ENCODE measurements around the gene CBL.

CBL gene

DNA sequence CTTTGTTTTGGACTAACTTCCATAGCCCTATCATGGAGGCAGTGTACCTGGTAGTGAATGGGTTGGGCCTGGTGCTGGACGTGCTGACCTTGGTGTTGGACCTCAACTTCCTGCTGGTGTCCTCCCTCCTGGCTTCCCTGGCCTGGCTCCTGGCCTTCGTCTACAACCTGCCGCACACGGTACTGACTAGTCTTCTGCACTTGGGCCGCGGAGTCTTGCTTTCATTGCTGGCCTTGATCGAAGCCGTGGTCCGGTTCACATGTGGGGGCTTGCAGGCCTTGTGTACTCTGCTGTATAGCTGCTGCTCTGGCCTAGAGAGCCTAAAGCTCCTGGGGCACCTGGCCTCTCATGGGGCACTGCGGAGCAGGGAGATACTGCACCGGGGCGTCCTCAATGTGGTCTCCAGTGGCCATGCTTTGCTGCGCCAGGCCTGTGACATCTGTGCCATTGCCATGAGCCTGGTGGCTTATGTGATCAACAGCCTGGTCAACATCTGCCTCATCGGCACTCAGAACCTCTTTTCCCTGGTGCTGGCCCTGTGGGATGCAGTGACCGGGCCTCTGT, 129.0 kb downstream of the CBL start:
- peak; percentile 30 for DNase-seq

DNA sequence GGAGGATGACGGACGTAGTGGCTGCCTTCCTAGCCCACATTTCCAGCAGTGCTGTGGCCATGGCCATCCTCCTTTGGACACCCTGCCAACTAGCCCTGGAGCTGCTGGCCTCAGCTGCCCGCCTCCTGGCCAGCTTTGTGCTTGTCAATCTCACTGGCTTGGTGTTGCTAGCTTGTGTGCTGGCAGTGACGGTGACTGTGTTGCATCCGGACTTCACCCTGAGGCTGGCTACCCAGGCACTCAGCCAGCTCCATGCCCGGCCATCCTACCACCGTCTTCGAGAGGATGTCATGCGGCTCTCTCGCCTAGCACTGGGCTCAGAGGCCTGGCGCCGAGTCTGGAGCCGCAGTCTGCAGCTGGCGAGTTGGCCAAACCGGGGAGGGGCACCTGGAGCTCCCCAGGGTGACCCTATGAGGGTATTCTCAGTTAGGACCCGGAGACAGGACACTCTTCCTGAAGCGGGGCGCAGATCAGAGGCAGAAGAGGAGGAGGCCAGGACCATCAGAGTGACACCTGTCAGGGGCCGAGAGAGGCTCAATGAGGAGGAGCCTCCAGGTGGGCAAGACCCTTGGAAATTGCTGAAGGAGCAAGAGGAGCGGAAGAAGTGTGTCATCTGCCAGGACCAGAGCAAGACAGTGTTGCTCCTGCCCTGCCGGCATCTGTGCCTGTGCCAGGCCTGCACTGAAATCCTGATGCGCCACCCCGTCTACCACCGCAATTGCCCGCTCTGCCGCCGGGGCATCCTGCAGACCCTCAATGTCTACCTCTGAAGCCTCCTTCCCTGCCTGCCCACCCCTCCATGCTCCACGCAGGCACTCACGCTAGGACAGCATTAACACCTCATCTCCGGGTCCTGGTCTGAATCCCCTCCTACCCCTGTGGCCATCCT, 129.8 kb downstream of the CBL start:
- DNase-seq: no peak

DNA sequence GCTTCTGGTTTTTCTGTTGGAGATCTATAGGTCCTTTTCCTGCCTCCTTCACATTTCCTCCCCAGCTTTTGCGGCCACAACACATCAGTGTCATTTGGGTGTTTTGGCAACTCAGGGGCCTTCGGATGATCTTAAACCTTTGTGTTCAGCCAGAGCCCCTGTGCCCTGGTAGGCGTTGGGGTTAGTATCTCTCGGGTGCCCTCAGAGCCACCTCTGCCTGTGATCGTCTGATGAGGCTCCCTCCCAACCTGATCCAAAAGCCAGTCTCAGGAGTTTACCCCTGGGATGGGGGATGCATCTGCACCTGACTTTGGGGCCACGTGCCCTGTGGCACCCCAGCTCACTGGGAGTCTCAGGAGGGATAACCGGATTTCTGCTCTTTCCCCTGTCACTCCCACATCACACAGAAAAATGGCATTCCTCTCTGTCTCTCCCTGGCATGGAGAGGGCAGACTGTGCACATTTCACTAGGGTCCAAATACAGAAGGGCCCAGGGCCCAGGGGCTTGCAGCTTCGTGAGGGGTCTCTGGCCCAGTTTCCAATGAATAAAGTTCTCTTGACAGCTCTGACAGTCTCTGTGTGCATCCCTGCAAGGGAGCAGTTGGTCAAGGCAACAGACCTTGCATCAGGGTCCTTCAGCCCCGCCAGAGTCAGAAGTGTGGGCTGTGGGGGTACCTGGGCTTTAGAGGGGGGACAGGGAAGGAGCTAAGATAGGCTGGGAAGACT, 130.8 kb downstream of the CBL start:
- no peak for DNase-seq

DNA sequence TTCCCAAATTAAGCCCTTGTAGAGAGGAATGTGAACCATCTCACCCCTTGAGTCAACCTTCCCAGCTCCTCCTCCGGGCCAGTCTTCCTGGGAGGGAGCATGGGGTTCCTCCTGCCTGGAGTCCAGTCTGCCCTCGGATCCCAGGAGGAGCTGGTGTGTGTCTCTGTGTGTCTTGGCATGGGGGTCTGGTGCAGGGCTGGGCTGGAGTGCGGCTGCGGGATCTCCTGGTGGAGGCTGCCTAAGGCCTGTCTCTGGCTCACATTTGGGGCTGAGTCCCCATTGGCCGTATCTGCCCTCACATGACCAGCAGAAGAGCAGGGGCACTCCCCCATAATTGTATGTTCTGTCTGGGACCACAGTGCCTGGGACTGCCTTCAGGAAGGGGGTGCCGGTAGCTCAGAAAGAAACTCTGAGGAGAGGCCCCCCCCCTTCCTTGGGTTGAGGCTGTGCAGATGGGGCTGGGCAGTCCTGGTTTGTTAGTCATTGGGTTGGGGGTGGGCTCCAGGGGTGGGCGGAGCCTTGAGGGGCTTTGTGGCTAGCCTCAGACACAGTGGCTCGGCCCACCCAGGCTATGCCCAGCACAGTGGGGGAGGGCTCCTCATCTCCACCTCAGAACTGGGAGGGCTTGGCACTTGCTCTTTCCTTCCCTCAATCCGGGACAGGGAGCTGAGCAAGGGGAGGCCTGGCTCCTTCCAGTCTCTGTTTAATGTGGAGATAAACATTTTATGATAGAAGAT, 131.6 kb downstream of the CBL start:
- peak; percentile 86 for DNase-seq

DNA sequence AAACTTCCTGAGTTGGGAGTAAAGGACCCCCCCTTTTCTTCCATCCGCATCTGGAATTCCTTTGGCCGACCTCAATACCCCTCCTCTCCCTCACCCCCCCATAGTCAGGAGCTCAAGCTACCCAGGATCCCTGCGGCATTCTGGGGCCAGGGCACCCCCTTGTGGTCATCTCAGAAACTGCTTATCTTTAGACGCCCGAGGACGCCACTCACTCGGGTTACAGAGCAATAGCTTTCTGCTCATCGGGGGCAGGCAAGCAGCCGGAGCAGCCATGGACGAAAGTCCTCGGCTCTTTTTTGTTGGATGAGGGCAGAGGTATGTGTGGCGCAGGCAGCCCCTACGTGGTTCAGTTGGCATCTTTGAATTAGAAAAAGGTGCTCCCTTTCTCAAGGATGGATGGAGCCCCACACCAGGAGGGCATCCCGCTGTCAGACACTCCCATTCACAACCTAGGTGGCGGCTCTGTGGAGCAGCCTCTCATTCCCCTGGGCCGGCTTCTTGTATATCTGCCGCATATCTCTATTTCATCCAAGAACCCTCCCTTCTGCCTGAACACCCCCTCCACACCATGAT, 132.3 kb downstream of the CBL start:
- peak; percentile 87 for DNase-seq

DNA sequence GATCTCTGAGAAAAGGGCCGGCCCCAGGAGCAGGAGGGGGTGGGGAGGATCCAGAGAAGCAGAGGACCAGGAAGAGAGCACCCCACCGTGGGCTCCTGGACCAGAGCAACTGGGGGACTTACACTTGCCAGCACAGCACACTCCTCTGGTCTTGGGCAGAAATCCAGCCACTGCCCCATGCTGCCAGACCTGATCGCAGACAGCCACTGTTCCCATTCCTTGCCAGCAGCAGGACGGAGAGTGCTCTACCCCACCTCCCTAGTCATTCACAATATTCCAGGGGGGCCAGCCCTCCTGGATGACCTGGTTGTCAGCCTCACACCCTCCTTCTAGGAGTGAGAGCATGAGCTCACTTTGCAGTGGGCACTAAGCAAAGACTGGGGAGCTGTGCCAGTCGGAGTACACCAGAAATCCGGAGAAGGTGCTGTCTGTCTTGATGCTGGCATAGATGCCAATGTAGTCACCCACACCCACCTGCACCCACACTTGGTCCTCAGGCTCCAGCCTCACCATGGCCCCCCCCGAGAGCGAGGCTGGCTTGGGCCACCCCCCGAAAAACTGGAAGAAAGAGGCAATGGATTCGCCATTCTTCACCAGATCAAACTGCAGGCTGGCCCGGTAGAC, 132.9 kb downstream of the CBL start:
- DNase-seq: peak; percentile 45

DNA sequence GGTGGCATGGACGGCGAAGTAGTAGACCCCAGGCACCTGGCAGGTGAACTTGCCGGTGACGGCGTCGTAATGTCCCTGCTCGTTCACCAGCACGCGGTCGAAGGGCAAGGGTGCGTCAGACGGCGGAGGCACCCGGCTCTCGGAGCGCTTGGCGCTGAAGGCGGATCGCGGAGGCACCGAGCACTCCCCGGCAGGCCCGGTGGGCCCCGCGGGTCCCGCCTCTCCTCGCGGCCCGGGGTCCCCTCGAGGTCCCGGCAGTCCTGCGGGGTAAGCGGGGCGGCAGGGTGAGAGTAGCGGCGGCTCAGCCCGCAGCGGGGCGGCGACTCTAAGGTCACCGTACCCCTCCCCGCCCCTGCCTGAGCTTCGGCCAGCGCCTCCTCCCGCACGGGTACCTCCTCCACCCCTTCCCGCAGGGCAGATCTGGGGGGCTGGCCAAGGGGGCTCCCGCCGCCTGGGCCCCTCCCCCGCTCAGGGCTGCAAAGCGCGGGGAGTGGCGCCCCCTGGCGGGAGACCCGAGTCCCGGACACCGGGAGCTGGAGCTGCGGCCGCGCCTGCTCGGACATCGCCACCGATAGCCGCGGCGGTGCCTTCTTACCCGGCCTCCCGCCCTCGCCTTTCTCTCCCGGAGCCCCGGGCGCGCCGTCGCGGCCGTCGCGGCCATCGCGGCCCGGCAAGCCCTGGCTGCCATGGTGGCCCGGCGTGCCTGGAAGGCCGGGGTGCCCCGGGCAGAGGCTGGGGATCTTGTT, 133.6 kb downstream of the CBL start:
- peak; percentile 84 for DNase-seq

DNA sequence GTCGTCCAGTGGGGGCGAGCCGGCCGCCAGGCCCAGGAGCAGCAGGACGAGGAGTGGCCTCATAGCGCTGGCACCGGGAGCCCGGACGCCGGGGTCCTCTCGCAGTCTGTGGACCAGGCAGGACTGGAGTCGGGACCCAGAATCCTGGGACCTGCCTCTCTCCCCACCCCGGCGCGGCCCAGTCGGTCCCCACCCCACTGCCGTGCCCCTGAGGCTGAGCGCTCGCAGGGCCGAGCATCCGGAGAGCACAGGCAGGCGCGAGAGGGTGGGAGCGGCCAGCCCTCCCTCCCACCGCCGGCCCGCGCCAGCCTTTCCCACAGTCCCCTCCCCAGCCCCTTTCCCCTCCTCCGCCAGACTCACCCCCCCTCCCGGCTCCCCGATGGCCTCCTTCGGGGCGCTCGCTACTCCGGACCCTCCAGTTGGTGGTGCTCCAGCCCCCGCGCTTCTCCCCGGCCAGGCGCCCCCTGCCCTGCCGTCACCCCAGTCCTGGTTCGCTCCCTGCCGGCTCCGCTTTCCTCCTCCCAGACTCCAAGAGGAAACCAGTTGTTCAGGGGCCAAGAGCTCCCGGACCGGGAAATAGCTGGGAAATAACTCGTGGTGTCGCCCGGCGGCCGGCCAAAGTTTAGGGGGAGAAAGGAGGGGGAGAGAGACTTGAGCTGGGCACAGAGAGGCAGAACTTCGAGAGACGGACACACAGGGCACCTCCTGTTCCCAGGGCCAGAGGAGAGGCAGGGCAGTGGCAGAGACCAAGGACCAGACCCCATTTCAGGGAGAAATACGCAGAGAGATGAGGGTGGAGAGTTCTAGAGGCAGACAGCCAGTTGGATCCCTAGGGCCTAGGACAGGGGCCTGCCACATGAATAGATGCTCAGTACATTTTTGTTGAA, 134.4 kb downstream of the CBL start, which contains the start of gene C1QTNF5:
Gene C1QTNF5, minus strand, starts transcription at position 549 of the 887 bp plus-strand sequence. Its CDS starts 486 bp downstream, at position 63.
- peak; percentile 96 for DNase-seq

DNA sequence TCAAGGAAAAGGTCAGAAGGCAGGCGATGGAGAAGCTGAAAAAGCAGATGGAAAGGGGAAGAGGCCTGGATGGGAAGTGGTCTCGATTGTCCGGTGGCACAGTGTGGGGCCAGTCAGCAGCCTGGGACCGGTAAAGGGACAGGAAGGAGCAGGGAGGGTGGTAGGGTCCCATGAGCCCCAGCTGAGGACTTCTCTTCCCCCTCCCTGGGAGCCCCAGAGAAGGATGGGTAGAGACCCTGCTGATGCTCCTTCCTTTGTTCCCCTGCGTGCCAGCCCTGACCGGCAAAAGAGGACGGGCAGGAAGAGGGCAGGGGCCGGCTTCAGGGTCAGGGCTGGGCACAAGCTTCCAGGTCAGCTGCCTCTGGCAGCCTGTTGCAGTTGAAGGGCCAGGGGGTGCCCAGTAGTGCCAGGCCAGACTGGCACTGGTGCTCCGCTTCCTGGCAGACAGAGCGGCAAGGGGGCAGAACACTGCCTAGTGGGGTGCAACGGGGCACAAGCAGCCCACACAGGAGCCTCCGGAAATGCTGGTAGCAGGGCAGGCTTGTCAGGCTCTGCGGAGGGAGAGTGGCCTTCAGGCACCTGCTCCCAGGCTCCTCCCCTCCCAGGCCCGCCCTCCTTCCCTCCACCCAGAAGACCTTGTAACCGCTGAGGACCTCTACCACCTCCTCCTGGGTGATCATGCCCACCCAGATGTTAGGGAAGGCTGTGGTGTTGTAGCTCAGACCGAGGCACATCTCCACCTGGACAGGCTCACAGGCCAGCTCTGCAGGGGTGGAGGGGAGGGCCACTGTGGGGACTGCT, 135.3 kb downstream of the CBL start:
- peak; percentile 55 for DNase-seq

DNA sequence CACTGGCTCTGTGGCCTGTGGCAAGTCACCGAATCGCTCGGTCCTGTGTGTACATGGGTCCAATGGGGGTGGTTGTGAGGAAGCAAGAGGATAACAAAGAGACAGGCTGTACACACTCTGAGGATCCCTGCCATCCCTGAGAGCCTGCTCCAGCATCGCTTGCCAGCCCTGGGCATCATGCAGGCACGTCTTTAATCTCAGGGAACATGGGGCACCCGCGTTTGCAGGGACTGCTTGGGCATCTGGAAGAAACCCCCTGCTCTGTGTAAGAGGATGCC, 135.8 kb downstream of the CBL start:
- DNase-seq: peak; percentile 33

DNA sequence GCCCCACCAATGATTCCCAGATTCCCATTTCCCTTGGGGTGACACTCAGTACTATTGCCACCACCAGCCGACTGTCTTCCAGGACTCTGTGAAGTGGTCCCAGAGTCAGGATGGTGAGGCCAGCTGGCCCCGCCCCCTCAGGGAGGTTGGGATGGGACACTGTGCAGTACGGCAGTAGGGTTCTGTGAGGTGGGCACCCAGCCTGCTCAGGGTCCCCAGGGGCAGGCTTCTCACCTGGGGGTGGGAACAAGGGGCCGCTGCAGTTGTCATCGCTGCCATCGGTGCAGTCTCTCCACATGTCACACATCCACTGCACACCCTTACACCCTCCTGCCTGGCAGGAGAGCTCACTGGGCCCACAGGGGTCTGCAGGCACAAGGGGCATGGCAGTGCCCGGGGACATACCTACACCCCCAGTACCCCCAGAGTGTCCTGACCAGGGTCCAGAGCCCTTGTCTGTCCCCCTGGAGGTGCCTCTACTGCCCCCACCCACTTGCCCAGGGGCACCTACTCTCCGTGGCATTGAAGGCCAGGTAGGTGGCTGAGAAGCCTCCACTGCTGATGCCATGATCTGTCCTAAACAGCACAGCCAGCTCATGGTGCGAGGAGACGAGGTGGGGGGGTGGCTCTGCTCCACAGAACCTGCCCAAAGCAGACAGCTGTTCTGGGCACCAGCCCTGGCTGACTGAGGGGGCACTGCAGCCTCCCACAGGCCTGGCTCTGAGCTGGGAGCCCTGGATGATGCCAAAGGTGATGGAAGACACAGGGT, 136.4 kb downstream of the CBL start:
- peak; percentile 43 for DNase-seq

DNA sequence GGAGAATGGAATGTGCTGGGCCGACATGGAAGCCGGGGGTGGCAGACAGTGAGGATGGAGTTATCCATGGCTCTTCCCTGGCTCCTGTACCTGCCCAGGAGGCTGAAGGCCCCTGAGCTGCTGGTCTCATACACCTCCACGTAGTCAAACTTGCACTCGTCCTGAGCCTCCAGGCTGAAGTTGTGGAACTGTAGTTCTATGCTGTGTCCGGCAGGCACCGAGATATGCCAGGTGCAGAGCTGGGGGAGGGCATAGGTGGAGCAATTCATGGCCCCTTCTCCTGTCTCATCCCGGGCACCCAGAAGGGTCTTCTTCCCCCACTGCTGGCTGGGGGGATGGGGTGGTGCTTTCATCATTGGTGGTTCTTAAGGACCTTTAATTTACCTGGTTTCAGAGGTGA, 137.6 kb downstream of the CBL start:
- DNase-seq: no peak

DNA sequence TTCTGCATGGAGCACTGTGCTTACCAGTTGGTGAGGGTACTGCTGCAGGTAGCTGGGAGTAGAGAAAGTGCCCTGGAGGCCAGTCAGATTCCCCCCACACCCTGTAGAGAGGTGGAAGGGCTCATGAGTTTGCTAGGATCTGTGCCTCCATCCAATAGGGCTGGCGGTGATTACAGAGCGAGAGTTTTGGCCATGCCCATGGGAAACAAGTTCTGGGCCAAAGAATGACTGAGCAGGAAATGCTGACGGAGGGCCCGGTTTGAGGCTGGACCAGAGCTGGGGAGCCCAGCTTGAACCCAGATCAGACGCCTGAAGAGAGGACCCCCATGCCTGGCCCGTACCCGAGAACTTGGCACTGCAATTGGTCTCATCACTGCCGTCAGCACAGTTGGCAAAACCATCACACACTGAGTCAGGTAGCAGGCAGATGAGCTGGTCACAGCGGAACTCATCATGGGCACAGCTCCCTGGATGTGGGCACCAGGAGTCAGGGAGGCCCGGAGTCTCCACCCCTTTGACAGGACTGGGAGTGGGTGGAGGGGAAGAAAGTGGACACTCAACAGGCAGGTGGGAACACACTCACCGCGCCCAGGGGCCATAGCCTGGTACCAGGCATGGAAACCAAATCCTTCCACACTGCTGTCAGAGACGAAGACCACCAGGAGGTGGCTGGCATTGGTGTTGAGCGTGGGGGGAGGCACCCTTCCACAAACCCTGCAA, 138.3 kb downstream of the CBL start:
- DNase-seq: no peak

DNA sequence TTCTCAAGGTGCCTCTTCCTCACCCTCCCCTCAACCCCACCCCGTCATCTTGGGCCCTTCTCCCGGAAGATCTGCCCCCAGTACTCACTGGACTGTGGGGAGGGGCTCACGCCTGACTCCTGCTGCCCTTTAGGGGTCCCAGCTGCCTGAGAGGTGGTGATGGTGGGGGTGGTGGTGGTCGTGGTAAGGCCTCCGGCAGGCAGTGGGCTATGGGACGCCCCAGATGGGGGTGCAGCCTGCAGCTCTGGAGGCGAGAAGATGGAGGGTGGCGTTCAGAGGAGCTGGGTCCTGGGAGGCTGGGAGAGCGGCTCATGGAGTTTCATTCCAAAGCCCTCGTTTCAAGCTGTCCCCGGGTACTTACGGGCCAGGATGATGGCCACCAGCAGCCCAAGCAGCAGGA, 139.5 kb downstream of the CBL start:
- DNase-seq: no peak

DNA sequence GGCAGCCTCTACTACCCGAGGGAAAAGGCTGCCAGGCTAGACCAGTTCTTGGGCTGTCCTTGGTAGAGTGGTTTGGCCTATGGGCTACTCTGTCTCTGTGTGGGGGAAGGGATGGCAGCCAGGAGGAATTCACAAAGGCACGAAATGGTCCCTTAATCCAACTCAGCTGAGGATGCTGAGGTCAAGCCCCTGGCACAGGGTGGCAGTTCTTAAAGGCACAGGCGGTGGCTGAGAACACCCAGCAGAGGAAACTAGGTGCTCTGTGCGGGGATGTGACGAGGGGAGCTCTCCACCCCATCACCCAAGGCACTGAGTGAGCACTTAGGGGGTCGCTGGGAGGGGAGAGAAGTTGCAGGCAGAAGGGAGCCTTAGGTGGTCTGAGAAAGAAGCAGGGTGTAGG, 140.5 kb downstream of the CBL start, which contains the start of gene MFRP:
Gene MFRP, minus strand, starts transcription at position 101 of the 400 bp plus-strand sequence. CDS start 192 bp downstream, outside the sequence.
- no peak for DNase-seq

DNA sequence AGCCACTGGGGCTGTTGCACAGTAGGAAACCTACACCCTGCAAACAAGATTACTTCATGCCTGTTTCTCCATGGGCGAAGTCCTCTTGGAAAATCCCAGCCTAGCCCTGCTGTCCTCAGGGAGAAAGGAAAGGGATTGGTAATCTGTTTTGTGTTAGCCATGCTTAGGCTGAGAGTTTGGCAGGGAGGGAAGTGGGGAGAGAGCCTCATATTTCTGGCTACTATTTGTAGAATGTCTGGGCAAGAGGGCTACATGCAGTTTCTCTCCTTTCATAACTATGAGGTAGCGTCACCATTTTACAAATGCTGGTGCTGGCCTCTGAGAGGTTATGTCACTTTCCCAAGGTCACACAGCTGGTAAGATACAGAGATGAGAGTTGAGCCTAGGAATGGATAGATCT, 141.1 kb downstream of the CBL start:
- no peak for DNase-seq

DNA sequence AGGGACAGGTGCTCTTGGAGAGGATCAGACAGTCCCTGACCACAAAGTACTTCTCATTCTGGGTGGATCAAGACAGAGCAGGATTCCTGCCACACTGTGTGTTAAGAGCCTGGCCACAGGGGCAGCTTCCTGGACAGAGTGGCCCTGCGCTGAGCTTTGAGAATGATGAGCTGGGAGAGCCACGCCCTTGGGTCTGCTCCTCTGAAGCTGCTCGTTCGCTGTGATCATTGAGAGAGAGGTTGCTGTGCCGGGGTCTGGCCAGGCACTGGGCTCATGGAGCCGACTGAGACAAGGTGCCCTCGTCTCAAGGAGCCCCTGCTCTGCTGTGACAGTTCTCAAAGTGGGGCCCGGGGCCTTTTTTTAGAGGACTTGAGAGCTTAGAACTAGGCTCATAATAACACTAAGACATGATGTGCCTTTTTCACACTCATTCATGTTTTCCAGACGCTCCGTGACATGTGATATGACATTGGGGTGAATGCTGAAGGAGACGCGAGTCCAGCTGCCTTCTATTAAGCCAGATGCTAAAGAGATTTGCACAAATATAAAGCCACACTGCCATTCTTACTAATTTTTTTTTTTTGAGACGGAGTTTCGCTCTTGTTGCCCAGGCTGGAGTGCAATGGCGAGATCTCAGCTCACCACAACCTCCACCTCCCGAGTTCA, 141.9 kb downstream of the CBL start:
- peak; percentile 32 for DNase-seq

All from femur (tissue), 1 donor.